ENCODE results near the gene LYPD8. TPM values are rescaled to one million over a fixed set of nuclear protein-coding genes. Genes with fewer than 3 reads are reported as not detected.

Gene LYPD8
- total RNA-seq, 1 donor from 2014 or later = not detected

DNA sequence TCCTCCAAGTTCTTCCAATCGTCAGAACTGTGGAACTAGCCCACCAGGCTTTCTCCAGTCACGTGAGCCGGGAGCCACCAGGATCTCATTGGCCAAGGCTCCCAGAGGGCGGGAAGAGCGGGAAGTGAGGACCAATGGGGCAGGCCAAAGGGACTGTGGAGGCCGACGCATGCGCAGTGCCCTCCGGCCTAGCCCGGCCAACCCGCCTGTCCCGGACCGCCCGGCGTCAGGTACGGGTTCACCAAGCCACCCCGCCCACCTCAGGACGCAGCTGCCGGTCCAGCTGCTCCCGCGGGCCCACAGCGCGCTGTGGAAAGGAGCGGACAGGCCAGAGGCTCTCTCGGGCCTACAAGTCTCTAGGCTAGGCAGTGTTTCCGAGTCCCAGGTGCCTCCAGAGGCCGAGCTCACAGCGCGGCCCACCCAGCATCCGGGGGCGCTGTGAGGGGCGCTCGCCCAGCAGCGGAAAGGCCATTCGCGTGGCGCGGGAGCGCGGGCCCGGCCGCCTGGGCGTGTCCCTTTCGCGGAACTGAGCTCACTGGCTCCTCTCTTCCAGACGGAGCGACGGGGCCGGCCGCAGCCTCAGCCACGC, 63.9 kb downstream of the LYPD8 start:
- no peak overlapping the region for H3K4me3 ChIP-seq (ENCODE audit: low read depth, low read length)
- DNase-seq (ENCODE audit: low read depth) = no peak
- no peak for TF ChIP-seq CTCF (conservative IDR thresholded peaks at IDR 0.05; ENCODE audit: low read depth, low read length)

Other genes starting within 250 kb of the LYPD8 start
- not detected in 2 replicates for gene OR2G6, start 247.7 kb downstream of the LYPD8 start, total RNA-seq
- gene OR2T29, start 193.0 kb downstream of the LYPD8 start, total RNA-seq = not detected in 2 replicates
- gene OR2T34, start 181.0 kb downstream of the LYPD8 start, total RNA-seq = not detected in 2 replicates
- not detected in 2 replicates for gene OR2T10, start 158.1 kb downstream of the LYPD8 start, total RNA-seq
- gene OR2T11, start 120.7 kb downstream of the LYPD8 start, total RNA-seq = not detected in 2 replicates
- gene OR2T35, start 110.5 kb downstream of the LYPD8 start, total RNA-seq = not detected in 2 replicates
- gene OR2T27, start 100.2 kb downstream of the LYPD8 start, total RNA-seq = not detected in 2 replicates
- gene OR14I1, start 53.0 kb downstream of the LYPD8 start, total RNA-seq = not detected in 2 replicates
- gene SH3BP5L, start 70.2 kb upstream of the LYPD8 start, total RNA-seq = 23.5 and 25.6 TPM in 2 replicates
- 26.1 and 32.6 TPM in 2 replicates for gene ZNF672, start 82.5 kb upstream of the LYPD8 start, total RNA-seq
- 24.0 and 35.7 TPM in 2 replicates for gene ZNF692, start 103.3 kb upstream of the LYPD8 start, total RNA-seq
- 2.3 and 2.7 TPM in 2 replicates for gene PGBD2, start 150.5 kb upstream of the LYPD8 start, total RNA-seq

Measured in epithelial cell of proximal tubule (primary cell).